ENCODE measurements around the gene DNASE1L1. TPM values are rescaled to one million over a fixed set of nuclear protein-coding genes. Genes with fewer than 3 reads are reported as not detected.

The DNASE1L1 gene
- total RNA-seq, 2 experiments from 2014 or later: 9.4 to 10.3 TPM

DNA sequence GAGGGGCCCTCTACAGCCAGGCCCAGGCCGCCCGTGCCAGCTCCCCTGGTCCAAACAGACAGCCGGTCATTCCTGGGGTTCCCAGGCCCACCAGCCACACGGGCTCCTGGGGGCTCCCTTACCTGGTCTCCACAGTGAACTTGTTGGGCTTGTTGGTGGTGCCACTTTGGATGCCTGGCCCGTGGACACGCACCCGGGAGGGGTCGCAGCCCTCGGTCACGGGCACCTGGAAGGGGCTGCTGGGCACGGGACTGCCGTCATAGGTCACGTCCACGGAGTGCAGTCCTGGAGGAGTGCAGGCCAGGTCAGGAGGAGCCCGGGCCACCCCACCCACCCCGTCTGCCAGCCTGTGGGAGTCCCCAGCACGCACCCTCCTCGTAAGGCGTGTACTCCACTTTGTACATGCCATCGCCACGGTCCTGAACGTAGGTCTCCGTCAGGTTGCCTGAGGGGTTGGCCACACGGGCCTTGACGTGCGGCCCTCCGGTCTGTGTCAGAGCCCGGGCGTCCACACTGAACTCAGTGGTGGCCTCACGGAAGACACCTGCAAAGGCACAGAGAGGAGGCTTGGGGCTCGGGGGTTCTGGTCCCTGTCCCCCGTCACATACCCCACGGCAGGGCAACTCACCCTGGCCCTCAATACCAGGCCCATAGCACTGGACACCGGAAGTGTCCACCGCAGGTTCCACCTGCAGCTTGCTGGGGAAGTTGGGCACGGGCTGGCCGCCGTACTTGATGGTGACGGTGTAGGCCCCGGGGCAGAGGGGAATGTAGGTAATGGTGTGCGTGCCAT, 49.5 kb downstream of the DNASE1L1 start:
- Mint-ChIP-seq H3K9me3 (no peaks in the 10 kb centered on the region), H3K4me1 (ENCODE audit: low read depth) (peaks cover 12% of the 10 kb centered on the region), H3K4me3 (no peak overlapping the region), H3K27ac (no peak overlapping the region), H3K36me3 (ENCODE audit: low read depth) (peaks cover 30% of the 10 kb centered on the region), H3K27me3 (no peaks in the 10 kb centered on the region)
- TF ChIP-seq CTCF (IDR thresholded peaks at IDR 0.05): no peak
- ChIA-PET POLR2A (interaction anchor here (1.0 kb wide), 1 partner anchor 9 kb away, joined by 3 read pairs; no protein-coding TSS in a partner anchor), CTCF (no interaction called here)
- DNase-seq (no peak), ATAC-seq (no peak)
- intact Hi-C loops (cut with micrococcal nuclease): no loop called here

- DNase-seq (no peak), ATAC-seq (no peak)
- H3K4me3 Mint-ChIP-seq: no peak overlapping the region
- POLR2A ChIA-PET: interaction anchor here (0.8 kb wide), 1 partner anchor 9 kb away, joined by 3 read pairs; no protein-coding TSS in a partner anchor
- H3K27me3 Mint-ChIP-seq: no peaks in the 10 kb centered on the region
- intact Hi-C loops (cut with micrococcal nuclease): no loop called here
- CTCF ChIA-PET: no interaction called here
- no peaks in the 10 kb centered on the region for H3K9me3 Mint-ChIP-seq
- H3K4me1 Mint-ChIP-seq (ENCODE audit: low read depth): peaks cover 12% of the 10 kb centered on the region
- H3K27ac Mint-ChIP-seq: no peak overlapping the region
- H3K36me3 Mint-ChIP-seq (ENCODE audit: low read depth): peaks cover 30% of the 10 kb centered on the region
- TF ChIP-seq CTCF (IDR thresholded peaks at IDR 0.05): no peak
These were observed 50.2 kb downstream of the DNASE1L1 start for GRCh38 chrX:154358829-154359228.

GRCh38 chrX:154358011-154358410, 51.0 kb downstream of the DNASE1L1 start:
- H3K27ac Mint-ChIP-seq: no peak overlapping the region
- DNase-seq (no peak), ATAC-seq (no peak)
- no peak for TF ChIP-seq CTCF (IDR thresholded peaks at IDR 0.05)
- POLR2A ChIA-PET: interaction anchor here (0.9 to 1.5 kb wide), 2 partner anchors 10 kb away, joined by 5 read pairs; no protein-coding TSS in a partner anchor
- H3K36me3 Mint-ChIP-seq (ENCODE audit: low read depth): peaks cover 29% of the 10 kb centered on the region
- CTCF ChIA-PET: no interaction called here
- no peaks in the 10 kb centered on the region for H3K27me3 Mint-ChIP-seq
- intact Hi-C loops (cut with micrococcal nuclease): no loop called here
- no peaks in the 10 kb centered on the region for H3K9me3 Mint-ChIP-seq
- no peak overlapping the region for H3K4me3 Mint-ChIP-seq
- peaks cover 19% of the 10 kb centered on the region for H3K4me1 Mint-ChIP-seq (ENCODE audit: low read depth)

- H3K27me3 Mint-ChIP-seq: no peaks in the 10 kb centered on the region
- no peak for DNase-seq
- TF ChIP-seq CTCF (IDR thresholded peaks at IDR 0.05): no peak
- H3K27ac Mint-ChIP-seq: no peak overlapping the region
- H3K9me3 Mint-ChIP-seq: no peaks in the 10 kb centered on the region
- H3K4me3 Mint-ChIP-seq: no peak overlapping the region
- CTCF ChIA-PET: no interaction called here
- intact Hi-C loops (cut with micrococcal nuclease): no loop called here
- H3K4me1 Mint-ChIP-seq (ENCODE audit: low read depth): peaks cover 21% of the 10 kb centered on the region
- POLR2A ChIA-PET: interaction anchor here (0.9 to 1.5 kb wide), 2 partner anchors 10 to 11 kb away, joined by 5 read pairs; no protein-coding TSS in a partner anchor
- ATAC-seq: no peak
- peaks cover 25% of the 10 kb centered on the region for H3K36me3 Mint-ChIP-seq (ENCODE audit: low read depth)
These were observed 51.8 kb downstream of the DNASE1L1 start for GRCh38 chrX:154357205-154357604.

DNA sequence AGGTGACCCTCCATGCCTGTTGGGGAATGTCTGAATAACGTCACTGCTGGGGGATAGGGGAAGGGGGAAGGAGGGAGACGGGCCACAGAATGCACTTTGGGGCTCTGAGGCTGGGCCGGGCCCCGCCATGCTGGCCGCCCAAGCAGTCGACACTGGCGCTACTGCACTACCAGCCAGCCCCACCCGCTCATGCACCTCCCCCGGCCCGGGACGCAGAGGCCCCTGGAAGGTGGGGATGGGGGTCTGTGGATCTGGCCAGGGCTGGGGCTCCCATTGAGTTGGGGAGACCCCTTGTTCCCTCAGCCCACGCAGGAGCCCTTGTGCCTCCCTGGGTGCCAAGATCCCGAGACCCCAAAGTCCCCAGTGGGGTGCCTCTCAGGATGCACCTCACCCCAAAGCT, 52.5 kb downstream of the DNASE1L1 start:
- Mint-ChIP-seq H3K27me3 (no peaks in the 10 kb centered on the region), H3K9me3 (no peaks in the 10 kb centered on the region), H3K4me1 (ENCODE audit: low read depth) (peaks cover 27% of the 10 kb centered on the region), H3K4me3 (no peak overlapping the region), H3K27ac (no peak overlapping the region), H3K36me3 (ENCODE audit: low read depth) (peaks cover 24% of the 10 kb centered on the region)
- no peak for ATAC-seq
- ChIA-PET POLR2A (no interaction called here), CTCF (no interaction called here)
- TF ChIP-seq CTCF (IDR thresholded peaks at IDR 0.05): no peak
- intact Hi-C loops (cut with micrococcal nuclease): no loop called here
- DNase-seq: no peak
